SU-DHL-6 (cell line): Measurements from ENCODE around the gene FKTN.
"Not testable (repeated sequence)": the region's sequence is repeated elsewhere in the genome, so short reads cannot be mapped to it uniquely, and the experiment has no call there.

Source experiments
- H2AFZ ChIP-seq: fragments of 200-600 bp; sonication (generic); 2 replicates; pipeline ENCODE4 v1.6.1; 2014; ENCODE audit warnings: low read depth, mild to moderate bottlenecking, moderate library complexity, mixed read lengths, antibody characterized with exemption, low read length; ENCODE audit not compliant: severe bottlenecking
- H3F3A ChIP-seq: fragments of 200-600 bp; shearing (Covaris generic); 2 replicates; pipeline ENCODE4 v1.6.0; 2016; ENCODE audit warnings: antibody characterized with exemption, mild to moderate bottlenecking; ENCODE audit not compliant: insufficient read depth
- H3K27ac ChIP-seq: fragments of 200-600 bp; sonication (generic); 2 replicates; pipeline ENCODE4 v1.5.1; 2016; ENCODE audit warnings: low read depth, mild to moderate bottlenecking, low read length, moderate library complexity, mixed read lengths
- H3K27me3 ChIP-seq: fragments of 200-600 bp; sonication (generic), shearing (Covaris generic); 2 replicates; pipeline ENCODE4 v1.6.0; 2014; ENCODE audit warnings: mild to moderate bottlenecking, low read length
- H3K36me3 ChIP-seq: fragments of 200-600 bp; sonication (generic); 2 replicates; pipeline ENCODE4 v1.6.1; 2014; ENCODE audit warnings: mild to moderate bottlenecking, low read length, mixed read lengths
- H3K4me2 ChIP-seq: fragments of 300-600, 200-600 bp; shearing (Covaris generic), sonication (generic); 2 replicates; pipeline ENCODE4 v1.6.0; 2014; ENCODE audit warnings: low read length, low read depth, mild to moderate bottlenecking; ENCODE audit not compliant: poor library complexity, severe bottlenecking
- H3K4me3 ChIP-seq: fragments of 200-600 bp; sonication (generic); 2 replicates; pipeline ENCODE4 v1.5.1; 2014; ENCODE audit warnings: antibody characterized with exemption, low read length, mild to moderate bottlenecking, mixed read lengths; ENCODE audit not compliant: insufficient read depth, poor library complexity, severe bottlenecking
- H3K79me2 ChIP-seq: fragments of 200-600 bp; sonication (generic); 2 replicates; pipeline ENCODE4 v1.6.1; 2014; ENCODE audit warnings: mild to moderate bottlenecking, low read length, moderate library complexity; ENCODE audit not compliant: insufficient read depth
- H3K9ac ChIP-seq: fragments of 200-600 bp; sonication (generic); 2 replicates; pipeline ENCODE4 v1.7.0; 2014; ENCODE audit warnings: mild to moderate bottlenecking, low read length
- H3K9me2 ChIP-seq: fragments of 200-600 bp; sonication (generic); replicated peaks from 2 replicates; pipeline ENCODE4 v1.6.1; 2014; ENCODE audit warnings: low read length; ENCODE audit not compliant: insufficient read depth
- H3K9me3 ChIP-seq: fragments of 200-600 bp; sonication (generic); 2 replicates; pipeline ENCODE4 v1.6.1; 2014; ENCODE audit warnings: low read length, mixed read lengths; ENCODE audit not compliant: insufficient read depth
- H4K20me1 ChIP-seq: fragments of 200-600 bp; sonication (generic); 2 replicates; pipeline ENCODE4 v1.6.1; 2014; ENCODE audit warnings: low read depth, mild to moderate bottlenecking, antibody characterized with exemption, low read length, moderate library complexity, mixed read lengths
- EZH2phosphoT487 ChIP-seq: fragments of 200-600 bp; sonication (generic), shearing (Covaris generic); conservative IDR thresholded peaks from 2 replicates; pipeline ENCODE4 v1.6.1; 2018; ENCODE audit warnings: mild to moderate bottlenecking, antibody characterized with exemption, low read length, moderate library complexity, mixed read lengths
- TF ChIP-seq, protein P1 (sequence below): fragments of 200-600 bp; sonication (generic); IDR thresholded peaks from one replicate; pipeline ENCODE4 v1.5.1; 2017; ENCODE audit warnings: antibody characterized with exemption, mild to moderate bottlenecking, low read length, moderate library complexity; ENCODE audit not compliant: insufficient read depth, poor library complexity, severe bottlenecking

Gene FKTN

DNA sequence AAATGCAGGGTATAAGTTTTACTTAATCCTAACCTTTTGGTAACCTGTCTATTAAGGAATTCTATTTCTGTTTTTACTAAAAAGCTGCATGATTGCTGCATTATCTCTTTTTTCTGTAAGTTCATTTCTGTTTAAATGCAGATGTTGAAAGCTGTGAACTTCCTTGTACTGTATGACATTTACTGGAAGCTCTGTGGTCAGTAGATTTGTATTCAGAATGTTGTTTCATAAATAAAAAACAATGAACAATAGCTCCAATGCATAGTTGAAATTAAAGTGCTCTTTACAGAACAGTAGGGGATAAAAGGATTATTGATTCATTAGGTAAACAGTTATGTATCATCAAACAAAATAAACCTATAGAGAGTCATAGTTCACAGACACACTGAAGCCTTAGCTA is 46.5 kb upstream of the FKTN start:
- Histone ChIP-seq H4K20me1 (no peaks in the 10 kb centered on the region), H3K27ac (no peak overlapping the region), H3K4me2 (no peak overlapping the region), H3K79me2 (no peaks in the 10 kb centered on the region), H3K4me3 (no peak overlapping the region), H3K9me2 (no peaks in the 10 kb centered on the region), H2AFZ (no peak overlapping the region), H3F3A (no peaks in the 10 kb centered on the region), H3K9me3 (no peaks in the 10 kb centered on the region), H3K27me3 (no peaks in the 10 kb centered on the region), H3K36me3 (no peaks in the 10 kb centered on the region; the same call in 1 of the 2 replicates), H3K9ac (no peak overlapping the region)
- no peak for TF ChIP-seq EZH2phosphoT487
- TF ChIP-seq, protein P1, sequence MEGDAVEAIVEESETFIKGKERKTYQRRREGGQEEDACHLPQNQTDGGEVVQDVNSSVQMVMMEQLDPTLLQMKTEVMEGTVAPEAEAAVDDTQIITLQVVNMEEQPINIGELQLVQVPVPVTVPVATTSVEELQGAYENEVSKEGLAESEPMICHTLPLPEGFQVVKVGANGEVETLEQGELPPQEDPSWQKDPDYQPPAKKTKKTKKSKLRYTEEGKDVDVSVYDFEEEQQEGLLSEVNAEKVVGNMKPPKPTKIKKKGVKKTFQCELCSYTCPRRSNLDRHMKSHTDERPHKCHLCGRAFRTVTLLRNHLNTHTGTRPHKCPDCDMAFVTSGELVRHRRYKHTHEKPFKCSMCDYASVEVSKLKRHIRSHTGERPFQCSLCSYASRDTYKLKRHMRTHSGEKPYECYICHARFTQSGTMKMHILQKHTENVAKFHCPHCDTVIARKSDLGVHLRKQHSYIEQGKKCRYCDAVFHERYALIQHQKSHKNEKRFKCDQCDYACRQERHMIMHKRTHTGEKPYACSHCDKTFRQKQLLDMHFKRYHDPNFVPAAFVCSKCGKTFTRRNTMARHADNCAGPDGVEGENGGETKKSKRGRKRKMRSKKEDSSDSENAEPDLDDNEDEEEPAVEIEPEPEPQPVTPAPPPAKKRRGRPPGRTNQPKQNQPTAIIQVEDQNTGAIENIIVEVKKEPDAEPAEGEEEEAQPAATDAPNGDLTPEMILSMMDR = no peak

- Histone ChIP-seq H3K4me3 (no peak overlapping the region), H3K36me3 (no peaks in the 10 kb centered on the region), H3F3A (no peaks in the 10 kb centered on the region), H3K4me2 (no peak overlapping the region), H3K27ac (no peak overlapping the region), H4K20me1 (no peaks in the 10 kb centered on the region), H3K27me3 (no peaks in the 10 kb centered on the region), H3K9ac (no peak overlapping the region), H3K79me2 (no peaks in the 10 kb centered on the region), H3K9me2 (no peaks in the 10 kb centered on the region), H2AFZ (no peak overlapping the region), H3K9me3 (no peaks in the 10 kb centered on the region)
- TF ChIP-seq, protein P1 = no peak
- no peak for TF ChIP-seq EZH2phosphoT487
These were observed 42.0 kb upstream of the FKTN start for GRCh38 chr9:105515811-105516413.

GRCh38 chr9:105519710-105520369 is 38.1 kb upstream of the FKTN start:
- H3K9ac ChIP-seq, H2AFZ ChIP-seq, H3K4me3 ChIP-seq, H3K79me2 ChIP-seq, H3K36me3 ChIP-seq, H3K9me2 ChIP-seq, H3K27me3 ChIP-seq, H3F3A ChIP-seq, H4K20me1 ChIP-seq, H3K4me2 ChIP-seq, H3K27ac ChIP-seq, H3K9me3 ChIP-seq: not testable (repeated sequence)

GRCh38 chr9:105520992-105521391 is 36.9 kb upstream of the FKTN start:
- H3K79me2 ChIP-seq, H3K27ac ChIP-seq, H3K9ac ChIP-seq, H2AFZ ChIP-seq, H3F3A ChIP-seq, H3K9me2 ChIP-seq, H4K20me1 ChIP-seq, H3K4me3 ChIP-seq, H3K4me2 ChIP-seq, H3K36me3 ChIP-seq, H3K27me3 ChIP-seq, H3K9me3 ChIP-seq: not testable (repeated sequence)

DNA sequence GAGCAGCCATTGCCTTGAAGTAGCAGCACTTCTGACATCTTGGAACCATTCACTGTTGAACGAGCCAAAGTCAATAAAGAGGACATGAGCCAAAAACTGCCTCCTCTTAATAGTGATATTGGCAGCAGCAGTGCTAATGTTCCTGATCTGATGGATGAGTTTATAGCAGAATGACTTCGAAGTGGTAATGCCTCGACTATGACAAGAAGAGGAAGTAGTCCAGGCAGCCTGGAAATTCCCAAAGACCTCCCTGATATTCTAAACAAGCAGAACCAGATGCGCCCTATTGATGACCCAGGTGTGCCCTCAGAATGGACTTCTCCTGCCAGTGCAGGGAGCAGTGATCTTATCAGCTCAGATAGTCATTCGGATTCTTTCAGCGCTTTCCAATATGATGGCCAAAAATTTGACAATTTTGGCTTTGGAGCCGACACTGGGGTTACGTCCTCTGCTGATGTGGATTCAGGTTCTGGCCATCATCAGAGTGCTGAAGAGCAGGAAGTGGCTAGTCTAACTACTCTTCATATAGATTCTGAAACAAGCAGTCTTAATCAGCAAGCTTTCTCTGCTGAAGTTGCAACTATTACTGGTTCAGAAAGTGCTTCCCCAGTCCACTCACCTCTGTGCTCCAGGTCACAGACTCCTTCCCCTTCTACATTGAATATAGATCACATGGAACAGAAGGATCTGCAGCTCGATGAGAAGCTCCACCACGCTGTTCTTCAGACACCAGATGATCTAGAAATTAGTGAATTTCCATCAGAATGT is 35.1 kb upstream of the FKTN start:
- not testable (repeated sequence) for H3F3A ChIP-seq, H3K4me3 ChIP-seq, H3K4me2 ChIP-seq, H3K27ac ChIP-seq, H3K27me3 ChIP-seq, H3K9ac ChIP-seq, H3K36me3 ChIP-seq, H2AFZ ChIP-seq, H4K20me1 ChIP-seq, H3K9me3 ChIP-seq, H3K79me2 ChIP-seq, H3K9me2 ChIP-seq
